ENCODE data around the gene RGS10.

- no peak for TF ChIP-seq CTCF (IDR thresholded peaks at IDR 0.05 in 2 of 3, conservative IDR thresholded peaks at IDR 0.05 in 1 of 3; ENCODE audit: control insufficient read depth in 2 of 3, extremely low read depth in 1 of 3, insufficient read depth in 1 of 3, low read depth in 3 of 3, low read length in 3 of 3)
- TF ChIP-seq RB1 (IDR thresholded peaks at IDR 0.05; ENCODE audit: borderline replicate concordance), result no peak
- no peak for TF ChIP-seq SIN3A (IDR thresholded peaks at IDR 0.05; ENCODE audit: low read depth, low read length)
- no peak for TF ChIP-seq ZNF24 (IDR thresholded peaks at IDR 0.05)
- TF ChIP-seq ZBTB40 (IDR thresholded peaks at IDR 0.05; ENCODE audit: borderline replicate concordance), result no peak
- TF ChIP-seq FOXM1 (IDR thresholded peaks at IDR 0.05; ENCODE audit: low read depth, low read length), result no peak
- no peak for TF ChIP-seq FOXK2 (IDR thresholded peaks at IDR 0.05)
Observed at GRCh38 chr10:119466076-119466475, 76.4 kb downstream of the RGS10 start.
